H9 (cell line): ENCODE data around the gene BCAS3. TPM values are rescaled to one million over a fixed set of nuclear protein-coding genes. Genes with fewer than 3 reads are reported as not detected.
A peak's percentile ranks its signal among the peaks of the same experiment; 100 is the strongest.

Experiments used
- DNase-seq: peaks from one replicate; pipeline ENCODE4 v3.0.0-alpha.2; 2017
- H2AFZ ChIP-seq: one replicate; pipeline ENCODE4 v1.6.1; 2013; ENCODE audit warnings: mild to moderate bottlenecking, low read length, control low read depth, moderate library complexity
- H2AK5ac ChIP-seq: 2 replicates; pipeline ENCODE4 v1.6.1; 2013; ENCODE audit warnings: low read length, control low read depth, mixed read lengths; ENCODE audit not compliant: insufficient read length
- H2BK120ac ChIP-seq: one replicate; pipeline ENCODE4 v1.6.1; 2013; ENCODE audit warnings: low read depth, mild to moderate bottlenecking, low read length, control low read depth, inconsistent platforms; ENCODE audit not compliant: poor library complexity, severe bottlenecking
- H2BK12ac ChIP-seq: 2 replicates; pipeline ENCODE4 v1.6.1; 2013; ENCODE audit warnings: low read length, control low read depth, mixed read lengths, low read depth; ENCODE audit not compliant: insufficient read length
- H2BK15ac ChIP-seq: 2 replicates; pipeline ENCODE4 v1.6.1; 2013; ENCODE audit warnings: low read depth, low read length, control low read depth
- H2BK20ac ChIP-seq: one replicate; pipeline ENCODE4 v1.6.1; 2013; ENCODE audit warnings: low read depth, mild to moderate bottlenecking, low read length, control low read depth, inconsistent platforms; ENCODE audit not compliant: poor library complexity, severe bottlenecking
- H2BK5ac ChIP-seq: 2 replicates; pipeline ENCODE4 v1.6.1; 2013; ENCODE audit warnings: low read length, control low read depth, mixed read lengths; ENCODE audit not compliant: insufficient read length
- H3K14ac ChIP-seq: 2 replicates; pipeline ENCODE4 v1.6.1; 2013; ENCODE audit warnings: low read length, control low read depth; ENCODE audit not compliant: insufficient read depth
- H3K18ac ChIP-seq: 2 replicates; pipeline ENCODE4 v1.6.1; 2013; ENCODE audit warnings: low read depth, mild to moderate bottlenecking, mixed read lengths, low read length, control low read depth; ENCODE audit not compliant: insufficient read length
- H3K23ac ChIP-seq: 2 replicates; pipeline ENCODE4 v1.6.1; 2013; ENCODE audit warnings: low read length, control low read depth, mixed read lengths, low read depth; ENCODE audit not compliant: insufficient read length
- H3K23me2 ChIP-seq: 2 replicates; pipeline ENCODE4 v1.6.1; 2013; ENCODE audit warnings: low read depth, mild to moderate bottlenecking, mixed read lengths, low read length, control low read depth; ENCODE audit not compliant: insufficient read length, poor library complexity, severe bottlenecking
- H3K27ac ChIP-seq: 2 replicates; pipeline ENCODE4 v1.5.1; 2013; ENCODE audit warnings: low read length, control low read depth, mixed read lengths, low read depth; ENCODE audit not compliant: insufficient read length
- H3K27me3 ChIP-seq: 2 replicates; pipeline ENCODE4 v1.6.1; 2013; ENCODE audit warnings: low read length, control low read depth, inconsistent platforms; ENCODE audit not compliant: insufficient read depth
- H3K4ac ChIP-seq: 2 replicates; pipeline ENCODE4 v1.6.1; 2013; ENCODE audit warnings: low read depth, mild to moderate bottlenecking, control low read depth, inconsistent platforms, low read length, moderate library complexity
- H3K4me1 ChIP-seq: 2 replicates; pipeline ENCODE4 v1.6.1; 2013; ENCODE audit warnings: low read length, control low read depth, inconsistent platforms; ENCODE audit not compliant: insufficient read depth
- H3K4me2 ChIP-seq: 2 replicates; pipeline ENCODE4 v1.6.1; 2013; ENCODE audit warnings: low read length, control low read depth, mixed read lengths; ENCODE audit not compliant: insufficient read length, insufficient read depth
- H3K56ac ChIP-seq: 2 replicates; pipeline ENCODE4 v1.6.1; 2013; ENCODE audit warnings: low read depth, mild to moderate bottlenecking, mixed read lengths, low read length, control low read depth; ENCODE audit not compliant: insufficient read length
- H3K79me1 ChIP-seq: 2 replicates; pipeline ENCODE4 v1.6.1; 2013; ENCODE audit warnings: low read depth, mild to moderate bottlenecking, moderate library complexity, low read length, control low read depth, inconsistent platforms; ENCODE audit not compliant: insufficient read depth, poor library complexity, severe bottlenecking
- H3K79me2 ChIP-seq: 2 replicates; pipeline ENCODE4 v1.6.1; 2013; ENCODE audit warnings: low read length, control low read depth, inconsistent platforms; ENCODE audit not compliant: insufficient read depth
- H3K9ac ChIP-seq: 2 replicates; pipeline ENCODE4 v1.6.1; 2013; ENCODE audit warnings: low read length, control low read depth, mixed read lengths; ENCODE audit not compliant: insufficient read length; ENCODE audit errors: extremely low read depth
- H3K9me3 ChIP-seq: one replicate; pipeline ENCODE4 v1.6.1; 2013; ENCODE audit warnings: low read depth, low read length, inconsistent platforms; ENCODE audit not compliant: control insufficient read depth
- H3T11ph ChIP-seq: one replicate; pipeline ENCODE4 v1.6.1; 2013; ENCODE audit warnings: mild to moderate bottlenecking, low read length, control low read depth, inconsistent platforms
- H4K20me1 ChIP-seq: one replicate; pipeline ENCODE4 v1.6.1; 2013; ENCODE audit not compliant: control insufficient read depth, insufficient read length, insufficient read depth
- H4K5ac ChIP-seq: 2 replicates; pipeline ENCODE4 v1.6.1; 2013; ENCODE audit warnings: low read depth, mild to moderate bottlenecking, mixed read lengths, low read length, control low read depth; ENCODE audit not compliant: insufficient read length
- H4K8ac ChIP-seq: replicated peaks from 2 replicates; pipeline ENCODE4 v1.6.1; 2013; ENCODE audit warnings: low read length, control low read depth, mixed read lengths, low read depth; ENCODE audit not compliant: insufficient read length
- H4K91ac ChIP-seq: 2 replicates; pipeline ENCODE4 v1.6.1; 2013; ENCODE audit warnings: low read depth, mild to moderate bottlenecking, moderate library complexity, mixed read lengths, low read length, control low read depth; ENCODE audit not compliant: insufficient read length
- H3K27ac Mint-ChIP-seq, 3 experiments: 2 replicates in 2 of 3; 3 replicates in 1 of 3; pipeline ENCODE4 v1.8.0; 2020 to 2021; ENCODE audit warnings: mixed read lengths in 3 of 3, mild to moderate bottlenecking in 1 of 3, moderate library complexity in 1 of 3
- H3K27me3 Mint-ChIP-seq: 2 replicates; pipeline ENCODE4 v1.8.0; 2021; ENCODE audit warnings: low read depth, mild to moderate bottlenecking, moderate library complexity, mixed read lengths
- H3K36me3 Mint-ChIP-seq, 3 experiments: 2 replicates in 2 of 3; 3 replicates in 1 of 3; pipeline ENCODE4 v1.8.0; 2020 to 2021; ENCODE audit warnings: low read depth in 3 of 3, mixed read lengths in 3 of 3; ENCODE audit not compliant: insufficient read depth in 1 of 3
- H3K4me1 Mint-ChIP-seq, 2 experiments: 2 replicates each; pipeline ENCODE4 v1.8.0; 2020; ENCODE audit warnings: mixed read lengths in 2 of 2
- H3K4me3 Mint-ChIP-seq, 2 experiments: 2 replicates in 1 of 2; 3 replicates in 1 of 2; pipeline ENCODE4 v1.8.0; 2020 to 2021; ENCODE audit warnings: mild to moderate bottlenecking in 2 of 2, mixed read lengths in 2 of 2, moderate library complexity in 1 of 2
- H3K9me3 Mint-ChIP-seq, 2 experiments: 2 replicates in 1 of 2; 3 replicates in 1 of 2; pipeline ENCODE4 v1.8.0; 2020; ENCODE audit warnings: mild to moderate bottlenecking in 2 of 2, mixed read lengths in 2 of 2, moderate library complexity in 1 of 2
- CTCF ChIP-seq: fragments of 200-600 bp; sonication (generic); conservative IDR thresholded peaks from 3 replicates; pipeline ENCODE4 v1.8.0; 2021; ENCODE audit warnings: antibody characterized with exemption, mild to moderate bottlenecking
- WGBS: extraction: QIAGEN DNeasy Blood & Tissue Kit; methylation state at CpG from one replicate; pipeline ENCODE4 v1.1.7; 2013; ENCODE audit warnings: missing lambda C conversion rate, low lambda C conversion rate, mixed read lengths; ENCODE audit not compliant: insufficient read length; ENCODE audit errors: extremely low coverage; 5-methylcytosine and 5-hydroxymethylcytosine counted together
- total RNA-seq: library from RNA; stranded (reverse); gene quantifications from 2 replicates; pipeline ENCODE4 v1.2.1, GENCODE V29; 2021

BCAS3 gene
- total RNA-seq, 1 experiment from 2014 or later, result 22.4 TPM

- peaks cover 4% of the 10 kb centered on the region for H3K27me3 Mint-ChIP-seq
- Histone ChIP-seq H3K23ac (no peak overlapping the region), H3K9me3 (no peaks in the 10 kb centered on the region), H3K79me2 (no peaks in the 10 kb centered on the region), H4K91ac (no peak overlapping the region), H2BK5ac (no peak overlapping the region), H3T11ph (no peak overlapping the region), H2AK5ac (no peak overlapping the region), H3K14ac (no peak overlapping the region; the same call in 1 of the 2 replicates), H2AFZ (no peak overlapping the region), H3K27ac (no peak overlapping the region), H3K23me2 (no peaks in the 10 kb centered on the region), H3K18ac (no peak overlapping the region), H3K4me2 (no peak overlapping the region), H2BK15ac (no peak overlapping the region), H3K27me3 (no peaks in the 10 kb centered on the region), H2BK12ac (no peak overlapping the region), H4K5ac (no peak overlapping the region), H4K8ac (no peak overlapping the region), H3K56ac (no peak overlapping the region), H3K4ac (no peak overlapping the region), H2BK20ac (no peak overlapping the region), H3K79me1 (no peaks in the 10 kb centered on the region), H4K20me1 (no peaks in the 10 kb centered on the region), H2BK120ac (no peak overlapping the region), H3K9ac (no peak overlapping the region), H3K4me1 (no peaks in the 10 kb centered on the region)
- DNase-seq, result no peak
- WGBS, result no CpG with 5 or more reads among the region's 13 CpGs
- no peak overlapping the region for H3K4me3 Mint-ChIP-seq
- no peak for TF ChIP-seq CTCF
- H3K9me3 Mint-ChIP-seq, result no peaks in the 10 kb centered on the region
- no peaks in the 10 kb centered on the region for H3K36me3 Mint-ChIP-seq
- H3K4me1 Mint-ChIP-seq, result peaks cover 11 to 21% of the 10 kb centered on the region in 2 experiments
- H3K27ac Mint-ChIP-seq, result peak overlapping the region in 1 of 3 experiments; percentile 73; a peak in 1 of 7 replicates
Observed at GRCh38 chr17:61384692-61385576, 707.3 kb downstream of the BCAS3 start.
